K562 (cell line): Measurements from ENCODE around the gene GIT2. TPM values are rescaled to one million over a fixed set of nuclear protein-coding genes. Genes with fewer than 3 reads are reported as not detected.
"Not testable (repeated sequence)": the region's sequence is repeated elsewhere in the genome, so short reads cannot be mapped to it uniquely, and the experiment has no call there.

Experiments
- ATAC-seq: fragments of 200-7000 bp; cut with Tn5 transposase; 3 replicates; pipeline ENCODE4 v1.9.1; 2020; ENCODE audit warnings: moderate library complexity
- BruUV-seq: library from RNA; stranded (reverse); fragments of 400-500 nt; replicated peaks from 2 replicates; lab custom pipeline; 2021; lab: Mats Ljungman, UMichigan
- CTCF ChIA-PET: fragments of 300-600 bp; formaldehyde crosslinking; extraction: SDS; loops from one replicate; lab custom pipeline; 2021; ENCODE audit warnings: low intra/inter-chr PET ratio; lab: Yijun Ruan, JAX
- POLR2A ChIA-PET: fragments of 300-600, 350-650 bp; sonication (Branson Sonifier 250); formaldehyde crosslinking; extraction: SDS; loops from one replicate; lab custom pipeline; 2021; ENCODE audit warnings: antibody characterized with exemption, inconsistent platforms; lab: Yijun Ruan, JAX
- DNase-seq, 4 experiments: peaks; one replicate each; pipeline versions ENCODE4 v3.0.0 to v3.0.0-alpha.2; 2011 to 2018; ENCODE audit warnings: low spot score in 3 of 4, mixed read lengths in 3 of 4; ENCODE audit errors: extremely low read depth in 1 of 4
- FAIRE-seq: peaks from 2 replicates; lab custom pipeline; 2011; peaks lifted over from hg19 to GRCh38; lab: Jason Lieb, UNC
- H2AFZ ChIP-seq: 2 replicates; pipeline ENCODE4 v1.6.0; 2011; ENCODE audit warnings: low read depth, low read length, control low read depth, inconsistent platforms
- H3K27ac ChIP-seq: fragments of 200-600 bp; 3 replicates; pipeline ENCODE4 v1.8.0; 2011; ENCODE audit warnings: low read depth, mild to moderate bottlenecking, control low read depth, inconsistent platforms, low read length, moderate library complexity, mixed read lengths; ENCODE audit errors: extremely low read depth
- H3K27me3 ChIP-seq, 2 experiments: fragments of 300-600 bp in 1 of 2; 2 replicates in 1 of 2; 3 replicates in 1 of 2; pipeline versions ENCODE4 v1.6.0 to v1.8.0; 2011; ENCODE audit warnings: inconsistent platforms in 2 of 2, low read length in 2 of 2, mild to moderate bottlenecking in 1 of 2, mixed read lengths in 1 of 2, moderate library complexity in 1 of 2; ENCODE audit not compliant: control insufficient read depth in 2 of 2, insufficient read depth in 2 of 2
- H3K36me3 ChIP-seq: fragments of 300-600 bp; 3 replicates; pipeline ENCODE4 v1.8.0; 2011; ENCODE audit warnings: mild to moderate bottlenecking, low read length, inconsistent platforms; ENCODE audit not compliant: control insufficient read depth, insufficient read depth
- H3K4me1 ChIP-seq, 2 experiments: fragments of 200-600 bp in 1 of 2; replicated peaks in 1 of 2; 2 replicates in 1 of 2; 3 replicates in 1 of 2; pipeline versions ENCODE4 v1.5.1 to v1.8.0; 2011; ENCODE audit warnings: inconsistent platforms in 2 of 2, low read length in 2 of 2, mild to moderate bottlenecking in 1 of 2, mixed read lengths in 1 of 2, moderate library complexity in 1 of 2; ENCODE audit not compliant: control insufficient read depth in 2 of 2, insufficient read depth in 2 of 2
- H3K4me2 ChIP-seq: 2 replicates; pipeline ENCODE4 v1.6.1; 2011; ENCODE audit warnings: low read length, control low read depth, inconsistent platforms, mixed read lengths; ENCODE audit not compliant: insufficient read depth
- H3K4me3 ChIP-seq: fragments of 200-600 bp; sonication (generic), shearing (Covaris generic); 2 replicates; pipeline ENCODE4 v1.5.1; 2016; ENCODE audit warnings: control low read depth, inconsistent platforms
- H3K79me2 ChIP-seq: fragments of 200-600 bp; 3 replicates; pipeline ENCODE4 v1.8.0; 2011; ENCODE audit warnings: low read length, inconsistent platforms; ENCODE audit not compliant: control insufficient read depth, insufficient read depth
- H3K9ac ChIP-seq, 2 experiments: 2 replicates each; pipeline versions ENCODE4 v1.6.0 to v1.6.1; 2011; ENCODE audit warnings: low read depth in 2 of 2, low read length in 2 of 2, control low read depth in 1 of 2, inconsistent platforms in 1 of 2, mild to moderate bottlenecking in 1 of 2, mixed read lengths in 1 of 2; ENCODE audit not compliant: insufficient read depth in 1 of 2
- H3K9me1 ChIP-seq: one replicate; pipeline ENCODE4 v1.6.0; 2011; ENCODE audit warnings: inconsistent platforms, mild to moderate bottlenecking, low read length, moderate library complexity; ENCODE audit not compliant: control insufficient read depth, insufficient read depth
- H3K9me3 ChIP-seq: replicated peaks from 2 replicates; pipeline ENCODE4 v1.5.1; 2011; ENCODE audit warnings: low read depth, low read length, inconsistent platforms; ENCODE audit not compliant: control insufficient read depth, insufficient read depth
- H4K20me1 ChIP-seq: replicated peaks from 2 replicates; pipeline ENCODE4 v1.6.1; 2011; ENCODE audit warnings: low read length, inconsistent platforms, mixed read lengths; ENCODE audit not compliant: control insufficient read depth, insufficient read depth
- CHD2 ChIP-seq: IDR thresholded peaks from 2 replicates; pipeline ENCODE4 v1.6.1; 2011; ENCODE audit warnings: low read depth, low read length
- DEAF1 ChIP-seq: fragments of 450-650 bp; formaldehyde crosslinking; IDR thresholded peaks from 2 replicates; pipeline ENCODE4 v1.4.0; 2020; ENCODE audit warnings: mild to moderate bottlenecking, moderate library complexity
- HNRNPK ChIP-seq: fragments of 200-400 bp; formaldehyde crosslinking; IDR thresholded peaks from one replicate; pipeline ENCODE4 v1.6.1; 2018; ENCODE audit warnings: mild to moderate bottlenecking, low read depth, low read length; ENCODE audit not compliant: poor library complexity, severe bottlenecking
- JUNB ChIP-seq: fragments of 450-650 bp; formaldehyde crosslinking; conservative IDR thresholded peaks from 2 replicates; pipeline ENCODE4 v1.4.0; 2020; ENCODE audit warnings: mild to moderate bottlenecking
- MIER1 ChIP-seq: fragments of 450-650 bp; IDR thresholded peaks from 2 replicates; pipeline ENCODE4 v1.6.1; 2016; ENCODE audit warnings: antibody characterized with exemption, mild to moderate bottlenecking, low read depth
- TRIM28 ChIP-seq: fragments of 450-650 bp; IDR thresholded peaks from 2 replicates; pipeline ENCODE4 v1.6.1; 2017
- ZNF197 ChIP-seq: fragments of 200-800 bp; sonication (Bioruptor generic); IDR thresholded peaks from 2 replicates; pipeline ENCODE4 v1.6.1; 2016; ENCODE audit warnings: low read depth, missing genetic modification characterization, missing compliant biosample characterization
- ZNF407 ChIP-seq: fragments of 450-650 bp; IDR thresholded peaks from 2 replicates; pipeline ENCODE4 v1.6.1; 2016; ENCODE audit warnings: low read depth
- WGBS: fragments of 100-300 bp; shearing (Covaris generic); methylation state at CpG from one replicate; pipeline ENCODE4 v1.1.6; 2016; ENCODE audit warnings: low coverage, mixed read lengths; ENCODE audit not compliant: insufficient coverage; ENCODE audit errors: missing lambda C conversion rate; 5-methylcytosine and 5-hydroxymethylcytosine counted together
- in situ Hi-C: fragments of 300-500 bp; cut with MboI; formaldehyde crosslinking; loops from 4 replicates; pipeline ENCODE4 v1.15.0; 2018; ENCODE audit warnings: inconsistent platforms, mixed read lengths
- intact Hi-C: fragments of 100-400 bp; cut with micrococcal nuclease; formaldehyde crosslinking; loops from 2 replicates; pipeline ENCODE4 v1.14.2; 2022
- polyA plus RNA-seq, 8 experiments: library from polyadenylated mRNA; depleted of rRNA in 4 of 8; stranded (reverse) in 5 of 8; unstranded in 3 of 8; fragments of >200 nt; fragmentation: Nextera tagmentation in 2 of 8; fragmentation: Illumina TruSeq in 1 of 8; extraction: Ambion mirVana in 2 of 8; extraction: Trizol in 1 of 8; gene quantifications; 2 replicates each; pipeline versions ENCODE4 v1.2.1 to v1.2.3, GENCODE V29; 2011 to 2014; ENCODE audit warnings: inconsistent platforms in 1 of 8, missing spikeins in 1 of 8
- total RNA-seq, 7 experiments: library from RNA; depleted of rRNA in 6 of 7; stranded (reverse); fragments of >200 nt in 6 of 7; fragmentation: Illumina TruSeq in 2 of 7; extraction: Trizol in 2 of 7; gene quantifications; 2 replicates each; pipeline versions ENCODE4 v1.2.1 to v1.2.3, GENCODE V29; 2011 to 2021; ENCODE audit warnings: low replicate concordance in 1 of 7

GIT2 gene
- total and polyA plus RNA-seq, 9 of the 15 experiments (the other 6 are each of a cell fraction or from before 2014, with no cell fraction given) = 4.0 to 30.4 (median 23.5) TPM

GRCh38 chr12:109987615-109988014 is 8.6 kb downstream of the GIT2 start (continued):
- no peak for TF ChIP-seq DEAF1
- TF ChIP-seq TRIM28 = no peak
- no peak for TF ChIP-seq CHD2
- TF ChIP-seq ZNF407 = no peak
- TF ChIP-seq ZNF197 (CRISPR knock-in tag) = no peak
- no peak for TF ChIP-seq HNRNPK
- TF ChIP-seq JUNB (CRISPR knock-in tag) = no peak
- no peak for TF ChIP-seq MIER1

GRCh38 chr12:109986236-109986635 is 9.9 kb downstream of the GIT2 start:
- H3K27ac ChIP-seq, BruUV-seq, H3K9me3 ChIP-seq, DNase-seq, in situ Hi-C loops, H4K20me1 ChIP-seq, H3K9me1 ChIP-seq, H3K4me1 ChIP-seq, H3K4me2 ChIP-seq, intact Hi-C loops, H2AFZ ChIP-seq, FAIRE-seq, H3K27me3 ChIP-seq, ATAC-seq, CTCF ChIA-PET, H3K4me3 ChIP-seq, H3K79me2 ChIP-seq, POLR2A ChIA-PET, H3K9ac ChIP-seq: not testable (repeated sequence)
- 96% methylated on average over 13 of the region's 16 CpGs for WGBS
- H3K36me3 ChIP-seq = peaks cover 73% of the 10 kb centered on the region
